ENCODE results near the gene FOXE1. TPM values are rescaled to one million over a fixed set of nuclear protein-coding genes. Genes with fewer than 3 reads are reported as not detected.

The FOXE1 gene
- total and polyA plus RNA-seq, 2 of the 4 experiments (the other 2 are of a cell fraction) = under 0.01 to 0.22 TPM

- Histone ChIP-seq H2BK20ac (ENCODE audit: low read depth, low read length) (no peak overlapping the region), H2BK5ac (ENCODE audit: low read depth, low read length, poor library complexity, severe bottlenecking) (no peak overlapping the region), H3K9me1 (ENCODE audit: insufficient read depth, low read length) (no peaks in the 10 kb centered on the region; the same call in 1 of the 2 replicates), H3K4me3 (ENCODE audit: insufficient read depth, low read depth, low read length) (no peak overlapping the region), H3K36me3 (ENCODE audit: control insufficient read depth, insufficient read depth, low read length) (no peaks in the 10 kb centered on the region; the same call in 1 of the 2 replicates), H3K27me3 (ENCODE audit: control insufficient read depth, insufficient read depth, low read length) (peaks cover 93% of the 10 kb centered on the region), H3K27ac (ENCODE audit: insufficient read depth, low read length) (no peak overlapping the region), H3K4ac (ENCODE audit: low read depth, low read length) (no peak overlapping the region), H3K18ac (ENCODE audit: low read depth, low read length) (no peak overlapping the region), H3K56ac (ENCODE audit: extremely low read depth, insufficient read depth, low read length) (no peak overlapping the region), H2BK15ac (ENCODE audit: low read depth, low read length) (no peak overlapping the region), H3K4me1 (ENCODE audit: control insufficient read depth, insufficient read depth, low read length) (0 out of 2 replicates have a peak, but pooled peaks cover 2% of the 10 kb centered on the region), H4K5ac (ENCODE audit: low read depth, low read length) (no peak overlapping the region), H3K9me3 (ENCODE audit: control insufficient read depth, insufficient read depth, low read length) (peaks cover 23% of the 10 kb centered on the region), H3K79me1 (ENCODE audit: low read depth in 1 of 2, low read length in 2 of 2) (no peaks in the 10 kb centered on the region), H4K20me1 (ENCODE audit: insufficient read depth, low read length) (no peaks in the 10 kb centered on the region), H2AK5ac (ENCODE audit: low read depth, low read length) (no peak overlapping the region), H3K9ac (ENCODE audit: low read depth, low read length) (no peak overlapping the region), H4K8ac (ENCODE audit: low read depth in 2 of 2, low read length in 2 of 2) (no peak overlapping the region), H2AK9ac (replicated peaks; ENCODE audit: low read depth, low read length, poor library complexity) (no peak overlapping the region), H2BK120ac (ENCODE audit: low read depth, low read length) (no peak overlapping the region), H4K91ac (ENCODE audit: insufficient read depth, low read depth, low read length) (no peak overlapping the region), H3K4me2 (ENCODE audit: low read depth, low read length) (no peak overlapping the region), H3K14ac (replicated peaks; ENCODE audit: low read depth, low read length) (no peak overlapping the region), H2AFZ (replicated peaks; ENCODE audit: low read length, poor library complexity) (no peak overlapping the region), H3K23ac (ENCODE audit: low read depth, low read length) (no peak overlapping the region)
- intact Hi-C loops (cut with micrococcal nuclease) = no loop called here
- TF ChIP-seq RCOR1 (IDR thresholded peaks at IDR 0.05; ENCODE audit: insufficient replicate concordance, low read length) (no peak), ELK1 (IDR thresholded peaks at IDR 0.05; ENCODE audit: borderline replicate concordance, low read depth, low read length) (no peak), CHD1 (IDR thresholded peaks at IDR 0.05; ENCODE audit: low read depth, low read length) (no peak), NFE2L2 (IDR thresholded peaks at IDR 0.05; ENCODE audit: low read depth, low read length) (no peak), CEBPB (IDR thresholded peaks at IDR 0.05; ENCODE audit: low read depth, low read length) (no peak), MXI1 (IDR thresholded peaks at IDR 0.05; ENCODE audit: borderline replicate concordance, low read depth, low read length) (no peak), FOS (IDR thresholded peaks at IDR 0.05; ENCODE audit: low read depth, low read length) (no peak), MAZ (IDR thresholded peaks at IDR 0.05; ENCODE audit: borderline replicate concordance, low read depth, low read length) (no peak)
- no TSS peak for BruUV-seq (replicated peaks)
- CTCF ChIA-PET = no interaction called here
- ATAC-seq (ENCODE audit: low read depth) = no peak
- POLR2A ChIA-PET (ENCODE audit: unreplicated experiment) = interaction anchor here (0.6 kb wide), 1 partner anchor 13 kb away, joined by 6 read pairs; no protein-coding TSS in a partner anchor
- dilution Hi-C loops (cut with HindIII; ENCODE audit: low sequenced_read_pairs, unreplicated experiment) = no loop called here
- DNase-seq = no peak
- no CpG with 5 or more reads among the region's 1 CpG for WGBS, 2 experiments (ENCODE audit: extremely low coverage in 2 of 2, insufficient read length in 1 of 2)
- in situ Hi-C loops (cut with MboI; ENCODE audit: low sequenced_read_pairs) = no loop called here
Observed at GRCh38 chr9:97858826-97859225, 5.8 kb downstream of the FOXE1 start.
